GM18498 (cell line): Measurements from ENCODE around the gene MAPK11.

Experiments used
- ATAC-seq: cut with Tn5 transposase; IDR thresholded peaks from one replicate; pipeline ENCODE4 v1.9.1; 2021; ENCODE audit warnings: mild to moderate bottlenecking, moderate library complexity; ENCODE audit not compliant: unreplicated experiment

Gene MAPK11

DNA sequence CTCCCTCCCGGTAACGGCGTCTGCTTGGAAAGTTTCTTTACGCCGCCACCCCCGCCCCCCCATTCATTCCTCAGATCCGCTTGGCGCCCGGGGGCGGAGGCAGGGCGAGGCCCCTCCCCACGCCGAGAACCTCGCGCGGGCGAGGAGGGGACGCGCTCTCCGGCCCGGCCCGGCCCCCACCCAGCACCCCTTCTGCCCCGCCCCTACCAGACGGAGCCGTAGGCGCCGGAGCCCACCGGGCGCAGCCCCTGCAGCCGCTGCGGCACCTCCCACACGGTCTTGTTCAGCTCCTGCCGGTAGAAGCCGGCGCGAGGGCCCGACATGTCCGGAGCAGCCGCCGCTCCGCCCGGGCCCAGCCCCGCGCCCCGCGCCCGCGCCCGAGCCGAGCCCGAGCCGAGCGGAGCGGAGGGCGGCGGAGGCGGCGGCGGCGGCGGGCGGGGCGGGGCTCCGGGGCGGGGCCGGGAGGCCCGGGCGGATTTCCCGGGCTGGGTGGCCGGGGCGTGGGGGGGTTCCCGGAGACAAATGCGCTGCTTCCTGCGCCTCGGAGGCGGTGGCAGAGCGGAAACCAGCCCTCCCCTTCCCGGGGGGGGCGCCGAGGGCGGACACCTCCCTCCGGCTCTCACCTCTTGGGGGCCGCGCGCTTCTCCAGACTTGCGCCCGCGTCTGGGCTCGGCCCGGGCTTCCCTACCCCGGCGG, at the start of gene MAPK11:
Gene MAPK11 (minus strand): TSS at position 411 of the 696 bp plus-strand sequence. CDS start 88 bp downstream, at position 323.
- peak; percentile 47 for ATAC-seq

DNA sequence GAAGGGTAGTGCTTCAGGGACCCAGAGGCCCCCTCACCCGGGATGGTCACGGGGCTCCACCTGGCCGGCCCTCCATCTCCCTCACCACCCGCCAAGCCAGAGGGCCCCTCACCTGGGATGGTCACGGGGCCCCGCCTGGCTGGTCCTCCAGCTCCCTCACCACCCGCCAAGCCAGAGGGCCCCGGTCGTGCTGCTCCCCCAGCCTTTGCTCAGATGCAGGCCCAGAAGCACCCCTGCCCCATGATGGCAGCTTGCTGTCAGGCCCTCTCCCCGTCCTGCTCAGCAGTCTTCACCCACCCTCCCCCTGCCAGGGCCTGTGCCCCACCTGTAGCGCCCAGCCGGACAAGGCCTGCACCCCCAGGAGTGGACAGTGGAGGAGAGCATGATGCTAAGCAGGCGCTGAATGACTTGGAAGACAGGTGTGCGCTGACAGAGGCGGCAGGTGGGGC, 49.3 kb upstream of the MAPK11 start:
- ATAC-seq = no peak

GRCh38 chr22:50318698-50319411, 48.7 kb upstream of the MAPK11 start:
- ATAC-seq = no peak

DNA sequence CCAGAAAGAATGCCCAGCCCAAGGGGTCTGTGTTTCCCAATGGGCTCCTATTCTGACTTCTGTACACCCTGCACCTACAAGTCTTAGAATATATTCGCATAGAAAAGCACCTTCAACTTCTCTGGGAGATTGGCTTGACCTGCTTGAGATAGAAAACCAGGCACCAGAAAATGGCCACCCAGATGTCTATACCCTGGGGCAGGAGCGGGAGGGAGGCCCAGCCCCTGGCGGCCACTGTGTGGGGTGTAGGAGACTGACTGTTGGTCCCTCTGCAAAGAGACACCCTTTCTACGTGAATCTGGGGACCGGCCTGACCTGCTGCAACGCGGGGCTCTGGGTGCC, 48.1 kb upstream of the MAPK11 start:
- ATAC-seq = no peak

DNA sequence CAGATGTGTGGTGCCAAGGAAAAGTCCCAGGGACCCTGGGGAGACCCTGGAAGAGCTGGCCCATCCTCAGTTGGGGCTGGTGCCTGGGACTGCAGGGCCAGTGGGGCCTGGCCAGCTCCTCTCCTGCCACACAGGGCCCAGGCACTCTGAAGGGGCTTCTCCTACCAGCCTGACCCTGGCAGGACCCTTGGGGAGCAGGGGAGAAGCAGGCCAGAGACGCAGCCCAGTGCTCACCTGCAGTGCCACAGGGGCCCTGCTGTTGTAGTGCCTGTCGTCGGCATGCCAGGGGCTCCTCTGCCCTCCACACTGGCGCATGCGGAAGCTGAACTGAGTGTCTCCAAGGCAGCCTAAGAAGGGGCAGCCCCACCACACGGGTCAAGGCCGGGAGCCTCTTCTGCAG, 47.5 kb upstream of the MAPK11 start:
- no peak for ATAC-seq

GRCh38 chr22:50317178-50317577, 47.0 kb upstream of the MAPK11 start:
- ATAC-seq = no peak

DNA sequence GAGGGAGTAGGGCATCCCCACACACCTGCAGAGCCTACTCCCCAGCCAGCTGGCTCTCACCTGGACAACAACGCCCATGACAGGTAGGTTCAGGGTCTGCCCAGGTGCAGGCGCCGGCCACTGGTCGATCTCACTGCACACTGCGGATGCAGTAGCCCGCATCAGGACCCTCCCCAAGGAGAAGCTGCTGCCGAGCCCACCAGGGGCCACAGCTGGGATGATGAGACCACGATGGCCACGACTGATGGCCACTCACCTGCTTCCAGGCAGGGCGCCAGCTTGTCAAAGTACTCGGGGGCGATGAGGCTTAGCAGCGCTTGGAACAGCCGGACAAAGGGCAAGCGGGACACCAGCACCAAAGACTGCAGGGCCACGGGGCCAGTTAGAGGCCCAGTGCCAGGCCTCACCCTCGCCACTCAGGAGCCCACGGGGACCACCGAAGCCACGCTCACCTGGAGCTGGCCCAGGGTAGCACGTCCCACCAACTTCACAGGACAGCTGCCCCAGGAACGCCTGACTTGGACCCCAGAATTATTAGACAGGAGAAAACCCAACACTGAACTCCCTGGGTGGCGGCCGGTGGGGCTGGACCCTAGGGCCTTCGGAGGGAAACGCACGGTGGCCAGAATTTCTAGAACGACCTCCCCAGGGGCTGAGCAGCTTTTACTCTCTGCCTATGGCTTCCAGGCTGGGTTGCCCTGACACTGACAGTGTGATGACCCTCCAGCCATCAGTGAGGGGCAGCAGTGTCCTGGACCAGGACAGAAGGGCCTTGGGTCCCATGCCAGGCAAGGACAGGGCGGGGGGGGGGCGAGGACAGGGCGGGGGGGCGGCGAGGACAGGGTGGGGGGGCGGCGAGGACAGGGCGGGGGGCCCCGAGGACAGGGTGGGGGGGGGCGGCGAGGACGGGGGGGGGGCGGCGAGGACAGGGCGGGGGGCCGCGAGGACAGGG, 46.2 kb upstream of the MAPK11 start:
- no peak for ATAC-seq

- no peak for ATAC-seq
Observed at GRCh38 chr22:50315289-50316113, 45.3 kb upstream of the MAPK11 start.

GRCh38 chr22:50314455-50315288, 44.5 kb upstream of the MAPK11 start:
- ATAC-seq = peak; percentile 87

DNA sequence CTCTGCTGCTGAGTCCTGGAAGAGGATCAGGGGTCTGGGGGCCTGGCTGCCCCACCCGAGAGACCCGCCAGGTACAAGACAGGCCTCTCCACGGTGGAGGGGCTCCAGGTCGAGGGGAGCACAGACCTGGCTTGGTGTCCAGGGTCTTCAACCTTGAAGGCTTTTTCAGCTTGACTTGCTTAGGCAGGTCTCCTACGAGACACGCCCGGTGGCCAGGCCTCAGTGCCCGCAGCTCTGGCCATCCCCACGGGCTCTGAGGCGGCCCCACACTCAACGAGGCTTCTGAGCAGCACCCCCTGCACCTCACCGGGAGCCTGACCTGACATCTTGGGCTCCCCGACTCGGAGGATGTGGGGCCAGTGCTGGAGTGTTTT, 43.9 kb upstream of the MAPK11 start:
- peak; percentile 9 for ATAC-seq

DNA sequence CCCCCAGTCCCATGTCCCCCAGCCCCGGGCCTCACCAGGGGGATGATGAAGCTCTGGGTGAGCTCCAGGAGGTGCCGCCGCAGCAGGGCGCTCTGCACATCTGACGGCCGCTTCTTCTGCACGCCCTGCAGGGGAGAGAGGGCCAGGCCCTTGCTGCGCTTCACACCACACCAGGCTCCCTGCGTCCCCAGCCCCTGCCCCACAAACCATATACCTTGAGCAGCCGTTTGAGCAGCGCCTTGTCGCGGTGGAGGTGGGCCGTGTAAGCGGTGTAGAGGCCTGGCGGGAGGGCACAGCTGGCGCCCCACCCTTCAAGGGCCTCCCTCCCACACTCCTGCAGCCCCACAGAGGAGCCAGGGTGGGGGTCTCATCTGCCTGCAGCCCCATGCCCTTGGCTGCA, 43.4 kb upstream of the MAPK11 start:
- no peak for ATAC-seq

- ATAC-seq = no peak
Observed at GRCh38 chr22:50313021-50313420, 42.8 kb upstream of the MAPK11 start.

- no peak for ATAC-seq
Observed at GRCh38 chr22:50312371-50312770, 42.2 kb upstream of the MAPK11 start.

DNA sequence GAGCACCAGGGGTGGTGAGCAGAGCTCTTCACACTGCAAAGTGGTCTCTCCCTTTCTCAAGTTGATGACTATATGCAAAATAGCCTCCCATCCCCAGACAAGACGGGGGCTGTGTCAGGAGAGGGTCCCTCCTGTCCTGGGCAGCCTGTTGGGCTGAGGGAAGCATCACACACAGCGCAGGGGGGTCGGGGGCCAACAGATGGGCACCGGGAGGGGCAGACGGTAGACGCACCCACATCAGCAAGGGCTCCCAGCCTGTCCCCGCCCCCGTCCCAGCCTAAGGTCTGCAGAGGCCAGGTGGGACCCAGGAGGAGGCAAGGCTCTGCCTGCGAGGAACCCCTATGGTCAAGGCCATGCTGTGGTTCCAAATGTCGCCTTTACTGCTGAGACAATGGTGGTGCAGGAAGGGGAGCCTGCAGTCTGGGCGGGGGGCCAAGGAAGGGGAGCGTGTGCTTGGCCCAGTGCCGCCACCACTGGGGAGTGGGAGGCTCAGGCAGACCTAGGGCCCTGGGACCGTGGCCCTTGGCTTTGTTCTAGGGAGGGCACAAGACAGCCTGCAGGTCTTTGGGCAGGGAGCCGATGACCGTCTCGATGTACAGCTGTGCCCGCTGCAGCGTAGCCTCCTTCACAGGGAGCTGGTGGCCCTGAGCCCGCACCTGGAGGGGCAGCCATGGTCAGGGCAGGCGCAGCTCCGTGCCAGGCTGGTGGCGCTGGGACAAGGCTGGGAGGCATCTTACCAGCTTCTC, 41.6 kb upstream of the MAPK11 start:
- no peak for ATAC-seq

DNA sequence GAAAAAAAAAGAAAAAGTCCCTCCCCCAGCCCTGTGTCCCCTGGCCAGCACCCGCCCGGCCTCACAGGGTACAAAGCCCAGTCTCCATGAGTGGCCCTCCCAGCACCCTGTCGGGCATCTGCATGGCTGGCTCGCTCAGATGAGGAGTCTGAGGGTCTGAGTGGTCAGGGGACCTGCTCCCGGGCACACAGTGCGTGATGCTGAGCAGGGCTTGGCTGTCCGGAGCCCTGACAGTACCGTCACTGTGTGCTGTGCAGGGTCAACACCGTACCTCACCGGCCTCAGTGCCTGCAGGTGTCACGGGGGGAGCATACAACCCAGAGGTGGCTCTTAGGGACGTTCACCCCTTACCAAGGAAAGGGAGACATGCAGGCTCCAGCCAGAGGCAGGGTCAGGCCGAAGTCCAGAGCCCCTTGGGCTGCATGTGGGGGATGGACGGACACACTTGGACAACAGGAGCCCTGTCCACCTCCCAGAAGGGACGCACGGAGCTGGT, 40.8 kb upstream of the MAPK11 start:
- ATAC-seq = no peak

GRCh38 chr22:50310031-50310722, 40.0 kb upstream of the MAPK11 start:
- no peak for ATAC-seq

GRCh38 chr22:50309601-50309991, 39.4 kb upstream of the MAPK11 start:
- ATAC-seq = no peak

DNA sequence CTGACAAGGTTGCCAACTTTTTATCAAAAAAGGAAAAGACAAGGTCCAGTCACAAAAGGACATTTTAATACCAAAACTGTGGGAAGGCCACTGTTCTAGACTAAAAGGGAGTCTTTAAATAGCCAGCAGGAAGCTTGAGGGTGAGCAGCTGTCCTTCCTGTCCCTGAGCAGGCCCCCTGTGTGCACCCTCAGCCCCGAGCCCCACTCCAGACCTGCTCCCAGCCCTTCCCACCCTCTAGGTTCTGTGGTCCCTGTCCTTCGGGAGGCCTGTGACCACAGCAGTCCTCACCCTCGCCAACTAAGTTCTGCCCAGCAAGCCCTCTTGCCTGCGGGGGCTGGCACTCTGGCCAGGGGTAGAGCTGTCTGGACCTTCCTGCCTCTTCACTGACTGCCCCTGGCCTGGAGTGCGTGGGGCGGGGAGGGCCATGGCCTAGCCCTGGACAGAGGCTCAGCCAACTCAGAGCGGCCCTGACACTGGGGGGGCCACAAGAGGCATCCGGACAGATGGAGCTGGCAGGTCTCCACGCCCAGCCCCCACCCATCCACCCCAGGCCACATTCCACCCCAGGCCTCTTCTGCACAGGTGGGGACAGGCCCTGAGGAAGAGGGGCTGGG, 38.9 kb upstream of the MAPK11 start:
- ATAC-seq = no peak
